Vagina (tissue), 2 donors: Measurements from ENCODE around the gene BMPR1B. TPM values are rescaled to one million over a fixed set of nuclear protein-coding genes. Genes with fewer than 3 reads are reported as not detected.

Source experiments
- DNase-seq, 2 donors: peaks; one replicate each; pipeline ENCODE4 v3.0.0-alpha.2; 2017; ENCODE audit errors: extremely low spot score in 2 of 2
- H3K27ac ChIP-seq: fragments of 200-600 bp; sonication (generic); one replicate; pipeline ENCODE4 v1.5.1; 2019
- H3K27me3 ChIP-seq: fragments of 200-600 bp; sonication (generic); one replicate; pipeline ENCODE4 v1.5.1; 2019
- H3K36me3 ChIP-seq, 2 donors: fragments of 200-600 bp; sonication (generic); one replicate each; pipeline ENCODE4 v1.5.1; 2017 to 2019
- H3K4me1 ChIP-seq: fragments of 200-600 bp; sonication (generic); one replicate; pipeline ENCODE4 v1.5.1; 2019
- H3K4me3 ChIP-seq, 2 donors: fragments of 200-600 bp; sonication (generic); 1 replicate in 1 of 2; 2 replicates in 1 of 2; pipeline ENCODE4 v1.5.1; 2016 to 2019
- H3K9me3 ChIP-seq: fragments of 200-600 bp; sonication (generic); one replicate; pipeline ENCODE4 v1.5.1; 2019
- CTCF ChIP-seq, 3 experiments: fragments of 450-650 bp in 2 of 3; fragments of 200-600 bp in 1 of 3; sonication (generic) in 1 of 3; IDR thresholded peaks; one replicate each; pipeline ENCODE4 v1.5.1; 2017 to 2019; ENCODE audit warnings: antibody characterized with exemption in 3 of 3, mild to moderate bottlenecking in 2 of 3, moderate library complexity in 2 of 3
- POLR2A ChIP-seq, 2 donors: fragments of 450-650 bp; IDR thresholded peaks; one replicate each; pipeline ENCODE4 v1.6.1; 2017; ENCODE audit warnings: antibody characterized with exemption in 2 of 2, mild to moderate bottlenecking in 2 of 2, moderate library complexity in 2 of 2
- POLR2AphosphoS5 ChIP-seq, 2 donors: sonication (generic); formaldehyde crosslinking; IDR thresholded peaks; one replicate each; pipeline ENCODE4 v1.9.0; 2017; ENCODE audit warnings: antibody characterized with exemption in 2 of 2, mild to moderate bottlenecking in 2 of 2, low read depth in 1 of 2; ENCODE audit not compliant: insufficient read depth in 1 of 2
- intact Hi-C: fragments of 100-400 bp; cut with DNase I; formaldehyde crosslinking; loops from one replicate; pipeline ENCODE4 v1.15.1; 2023
- total RNA-seq: library from RNA; depleted of rRNA; stranded (reverse); fragments of >200 nt; gene quantifications from one replicate; pipeline ENCODE4 v1.2.3, GENCODE V29; 2016

Gene BMPR1B
- total RNA-seq, 1 donor from 2014 or later = 0.49 TPM

- no peaks in the 10 kb centered on the region for H3K4me1 ChIP-seq
- no peaks in the 10 kb centered on the region for H3K36me3 ChIP-seq
- intact Hi-C loops = no loop called here
- TF ChIP-seq POLR2AphosphoS5 (IDR thresholded peaks at IDR 0.05; ENCODE audit: insufficient read depth in 1 of 2, low read depth in 1 of 2) (no peak), POLR2A (IDR thresholded peaks at IDR 0.05) (no peak), CTCF (IDR thresholded peaks at IDR 0.05) (no peak)
- DNase-seq = no peak
- no peaks in the 10 kb centered on the region for H3K27me3 ChIP-seq
- no peaks in the 10 kb centered on the region for H3K9me3 ChIP-seq
- no peak overlapping the region for H3K4me3 ChIP-seq
- H3K27ac ChIP-seq = no peak overlapping the region
Measured at GRCh38 chr4:94766856-94767255, 9.1 kb downstream of the BMPR1B start.

- Histone ChIP-seq H3K4me1 (no peaks in the 10 kb centered on the region), H3K36me3 (no peaks in the 10 kb centered on the region), H3K27me3 (no peaks in the 10 kb centered on the region), H3K27ac (no peak overlapping the region), H3K4me3 (no peak overlapping the region), H3K9me3 (no peaks in the 10 kb centered on the region)
- intact Hi-C loops = no loop called here
- DNase-seq = no peak
- TF ChIP-seq POLR2AphosphoS5 (IDR thresholded peaks at IDR 0.05; ENCODE audit: insufficient read depth in 1 of 2, low read depth in 1 of 2) (no peak), CTCF (IDR thresholded peaks at IDR 0.05) (no peak), POLR2A (IDR thresholded peaks at IDR 0.05) (no peak)
Measured at GRCh38 chr4:94767446-94767845, 9.7 kb downstream of the BMPR1B start.

GRCh38 chr4:94782707-94783106 is 25.0 kb downstream of the BMPR1B start:
- H3K27ac ChIP-seq = no peak overlapping the region
- H3K36me3 ChIP-seq = no peaks in the 10 kb centered on the region
- no peaks in the 10 kb centered on the region for H3K4me1 ChIP-seq
- no peak overlapping the region for H3K4me3 ChIP-seq
- TF ChIP-seq POLR2A (IDR thresholded peaks at IDR 0.05) = no peak
- TF ChIP-seq CTCF (IDR thresholded peaks at IDR 0.05) = no peak
- no peak for TF ChIP-seq POLR2AphosphoS5 (IDR thresholded peaks at IDR 0.05; ENCODE audit: insufficient read depth in 1 of 2, low read depth in 1 of 2)
- H3K9me3 ChIP-seq = no peaks in the 10 kb centered on the region
- intact Hi-C loops = no loop called here
- DNase-seq = no peak
- H3K27me3 ChIP-seq = no peaks in the 10 kb centered on the region

- Histone ChIP-seq H3K36me3 (no peaks in the 10 kb centered on the region), H3K4me1 (no peaks in the 10 kb centered on the region), H3K27ac (no peak overlapping the region), H3K9me3 (no peaks in the 10 kb centered on the region), H3K27me3 (no peaks in the 10 kb centered on the region), H3K4me3 (no peak overlapping the region)
- intact Hi-C loops = no loop called here
- no peak for DNase-seq
- TF ChIP-seq CTCF (IDR thresholded peaks at IDR 0.05) (no peak), POLR2AphosphoS5 (IDR thresholded peaks at IDR 0.05; ENCODE audit: insufficient read depth in 1 of 2, low read depth in 1 of 2) (no peak), POLR2A (IDR thresholded peaks at IDR 0.05) (no peak)
Measured at GRCh38 chr4:94791701-94792100, 33.9 kb downstream of the BMPR1B start.

- H3K4me3 ChIP-seq = no peak overlapping the region
- H3K27ac ChIP-seq = no peak overlapping the region
- intact Hi-C loops = no loop called here
- H3K9me3 ChIP-seq = no peaks in the 10 kb centered on the region
- TF ChIP-seq POLR2A (IDR thresholded peaks at IDR 0.05) = no peak
- no peak for TF ChIP-seq CTCF (IDR thresholded peaks at IDR 0.05)
- TF ChIP-seq POLR2AphosphoS5 (IDR thresholded peaks at IDR 0.05; ENCODE audit: insufficient read depth in 1 of 2, low read depth in 1 of 2) = no peak
- DNase-seq = no peak
- no peaks in the 10 kb centered on the region for H3K36me3 ChIP-seq
- H3K27me3 ChIP-seq = no peaks in the 10 kb centered on the region
- no peaks in the 10 kb centered on the region for H3K4me1 ChIP-seq
Measured at GRCh38 chr4:94798808-94799207, 41.1 kb downstream of the BMPR1B start.
